ENCODE results near the gene PTHLH.

The PTHLH gene

GRCh38 chr12:27972721-27973120 lies at the start of gene PTHLH:
Gene PTHLH (minus strand): TSS chr12:27972733. CDS start chr12:27969494, 3,239 bp downstream.
- no peak for DNase-seq

GRCh38 chr12:28021704-28022103 lies 49.2 kb upstream of the PTHLH start:
- DNase-seq = no peak

GRCh38 chr12:28017873-28018255 lies 45.3 kb upstream of the PTHLH start:
- no peak for DNase-seq

- no peak for DNase-seq
Measured at GRCh38 chr12:28017126-28017872, 44.8 kb upstream of the PTHLH start.

GRCh38 chr12:28015165-28015564 lies 42.6 kb upstream of the PTHLH start:
- DNase-seq = no peak

- no peak for DNase-seq
Measured at GRCh38 chr12:28014196-28014595, 41.7 kb upstream of the PTHLH start.

- no peak for DNase-seq
Measured at GRCh38 chr12:28012333-28012918, 39.9 kb upstream of the PTHLH start.

- DNase-seq = no peak
Measured at GRCh38 chr12:28010036-28010435, 37.5 kb upstream of the PTHLH start.

GRCh38 chr12:27999970-28000369 lies 27.4 kb upstream of the PTHLH start:
- DNase-seq = no peak

- DNase-seq = no peak
Measured at GRCh38 chr12:27999521-27999920, 27.0 kb upstream of the PTHLH start.

GRCh38 chr12:27998658-27999057 lies 26.1 kb upstream of the PTHLH start:
- no peak for DNase-seq

GRCh38 chr12:27998170-27998569 lies 25.6 kb upstream of the PTHLH start:
- no peak for DNase-seq

- no peak for DNase-seq
Measured at GRCh38 chr12:27996761-27997160, 24.2 kb upstream of the PTHLH start.

- DNase-seq = no peak
Measured at GRCh38 chr12:27995406-27995805, 22.9 kb upstream of the PTHLH start.

- DNase-seq = no peak
Measured at GRCh38 chr12:27988594-27989233, 16.2 kb upstream of the PTHLH start.

GRCh38 chr12:27987331-27987730 lies 14.8 kb upstream of the PTHLH start:
- no peak for DNase-seq

GRCh38 chr12:27984275-27984674 lies 11.7 kb upstream of the PTHLH start:
- no peak for DNase-seq

- no peak for DNase-seq
Measured at GRCh38 chr12:27982951-27983350, 10.4 kb upstream of the PTHLH start.

GRCh38 chr12:27982385-27982784 lies 9.9 kb upstream of the PTHLH start:
- DNase-seq = no peak

- DNase-seq = no peak
Measured at GRCh38 chr12:27981874-27982273, 9.3 kb upstream of the PTHLH start.

- no peak for DNase-seq
Measured at GRCh38 chr12:27979145-27979544, 6.6 kb upstream of the PTHLH start.

GRCh38 chr12:27975222-27976136 lies 2.9 kb upstream of the PTHLH start:
- DNase-seq = no peak

GRCh38 chr12:27974735-27975221 lies 2.2 kb upstream of the PTHLH start:
- DNase-seq = no peak

Measured in activated CD8-positive, alpha-beta memory T cell treated with anti-CD3 and anti-CD28 coated beads, Interleukin-2, amount 50 U/mL, for 4 hours (primary cell).